NB4 (cell line): ENCODE data around the gene NDUFS1.
A peak's percentile ranks its signal among the peaks of the same experiment; 100 is the strongest.
"Not testable (repeated sequence)": the region's sequence is repeated elsewhere in the genome, so short reads cannot be mapped to it uniquely, and the experiment has no call there.

Experiments
- DNase-seq: peaks from one replicate; pipeline ENCODE4 v3.0.0; 2010; ENCODE audit warnings: low read depth
- H3K4me3 ChIP-seq: one replicate; pipeline ENCODE4 v1.5.1; 2011; ENCODE audit warnings: mild to moderate bottlenecking, low read depth, low read length, moderate library complexity
- CTCF ChIP-seq: IDR thresholded peaks from one replicate; pipeline ENCODE4 v1.5.1; 2012; ENCODE audit warnings: low read depth, low read length
- MAX ChIP-seq: IDR thresholded peaks from 2 replicates; pipeline ENCODE4 v1.6.1; 2011; ENCODE audit warnings: low read depth, low read length
- MYC ChIP-seq: IDR thresholded peaks from 2 replicates; pipeline ENCODE4 v1.6.1; 2011; ENCODE audit warnings: low read depth, low read length
- POLR2A ChIP-seq: IDR thresholded peaks from 2 replicates; pipeline ENCODE4 v1.6.1; 2011; ENCODE audit warnings: mild to moderate bottlenecking; ENCODE audit not compliant: insufficient read length; ENCODE audit errors: extremely low read depth

Gene NDUFS1

GRCh38 chr2:206127656-206128055 is 31.6 kb downstream of the NDUFS1 start:
- DNase-seq, result peak; percentile 41
- H3K4me3 ChIP-seq, result no peak overlapping the region
- TF ChIP-seq MYC, result no peak
- TF ChIP-seq MAX, result no peak
- TF ChIP-seq POLR2A, result no peak
- TF ChIP-seq CTCF, result no peak

GRCh38 chr2:206125901-206126300 is 33.3 kb downstream of the NDUFS1 start:
- H3K4me3 ChIP-seq, result no peak overlapping the region
- DNase-seq, result no peak
- TF ChIP-seq CTCF, result no peak
- TF ChIP-seq MYC, result no peak
- TF ChIP-seq MAX, result no peak
- TF ChIP-seq POLR2A, result no peak

- not testable (repeated sequence) for DNase-seq, H3K4me3 ChIP-seq
These were observed 36.7 kb downstream of the NDUFS1 start for GRCh38 chr2:206122569-206122968.

- no peak for DNase-seq
- TF ChIP-seq MYC (no peak), POLR2A (no peak), MAX (no peak), CTCF (no peak)
These were observed 43.0 kb downstream of the NDUFS1 start for GRCh38 chr2:206116278-206116677.

GRCh38 chr2:206115026-206115578 is 44.1 kb downstream of the NDUFS1 start:
- no peak overlapping the region for H3K4me3 ChIP-seq
- TF ChIP-seq POLR2A (no peak), MYC (no peak), CTCF (no peak), MAX (no peak)
- DNase-seq, result no peak

More at GRCh38 chr2:206116278-206116677, 43.0 kb downstream of the NDUFS1 start:
- H3K4me3 ChIP-seq, result no peak overlapping the region

GRCh38 chr2:206112846-206113547 is 46.2 kb downstream of the NDUFS1 start:
- TF ChIP-seq MAX (no peak; the same call in 1 of the 2 replicates), MYC (no peak), POLR2A (no peak), CTCF (no peak)
- H3K4me3 ChIP-seq, result no peak overlapping the region
- peak; percentile 52 for DNase-seq
